BJ (cell line): ENCODE results near the gene ZNF697. TPM values are rescaled to one million over a fixed set of nuclear protein-coding genes. Genes with fewer than 3 reads are reported as not detected.
A peak's percentile ranks its signal among the peaks of the same experiment; 100 is the strongest.

Experiments
- CTCF ChIA-PET: fragments of 350-600 bp; formaldehyde crosslinking; extraction: SDS; loops from one replicate; lab custom pipeline; 2021; ENCODE audit warnings: antibody characterized with exemption, inconsistent platforms; lab: Yijun Ruan, JAX
- POLR2A ChIA-PET: fragments of 300-600 bp; sonication (Branson Sonifier 250); formaldehyde crosslinking; extraction: SDS; loops from one replicate; lab custom pipeline; 2021; ENCODE audit warnings: antibody characterized with exemption; lab: Charles Lee
- DNase-seq: peaks from one replicate; pipeline ENCODE4 v3.0.0-alpha.2; 2011; ENCODE audit warnings: low read depth
- H3K27me3 ChIP-seq: 2 replicates; pipeline ENCODE4 v1.6.0; 2011; ENCODE audit warnings: low read length; ENCODE audit not compliant: control insufficient read depth, insufficient read depth
- H3K36me3 ChIP-seq: 2 replicates; pipeline ENCODE4 v1.5.1; 2011; ENCODE audit warnings: low read length; ENCODE audit not compliant: control insufficient read depth, insufficient read depth
- H3K4me3 ChIP-seq: 2 replicates; pipeline ENCODE4 v1.5.1; 2011; ENCODE audit warnings: low read depth, mild to moderate bottlenecking, control low read depth, low read length
- CTCF ChIP-seq: IDR thresholded peaks from 2 replicates; pipeline ENCODE4 v1.5.1; 2011; ENCODE audit warnings: low read depth, mild to moderate bottlenecking, control low read depth, inconsistent platforms, low read length, moderate library complexity; ENCODE audit not compliant: insufficient read depth
- polyA plus RNA-seq: library from polyadenylated mRNA; depleted of rRNA; stranded (reverse); fragments of >200 nt; gene quantifications from 2 replicates; pipeline ENCODE4 v1.2.3, GENCODE V29; 2011

Gene ZNF697
- polyA plus RNA-seq, 1 experiment = 3.2 TPM

GRCh38 chr1:119680723-119681122 lies 32.7 kb upstream of the ZNF697 start:
- no peak for DNase-seq
- POLR2A ChIA-PET = no interaction called here
- Histone ChIP-seq H3K4me3 (no peak overlapping the region), H3K36me3 (no peaks in the 10 kb centered on the region), H3K27me3 (peaks cover 3% of the 10 kb centered on the region)
- TF ChIP-seq CTCF = no peak
- CTCF ChIA-PET = interaction anchor here (1.2 kb wide), 1 partner anchor 69 kb away, joined by 3 read pairs; no protein-coding TSS in a partner anchor

- ChIA-PET POLR2A (no interaction called here), CTCF (interaction anchor here (1.2 kb wide), 1 partner anchor 69 kb away, joined by 3 read pairs; no protein-coding TSS in a partner anchor)
- H3K4me3 ChIP-seq = no peak overlapping the region
- no peaks in the 10 kb centered on the region for H3K36me3 ChIP-seq
- TF ChIP-seq CTCF = no peak
- peaks cover 3% of the 10 kb centered on the region for H3K27me3 ChIP-seq
- DNase-seq = no peak
Measured at GRCh38 chr1:119680193-119680592, 32.1 kb upstream of the ZNF697 start.

GRCh38 chr1:119679223-119679622 lies 31.2 kb upstream of the ZNF697 start:
- POLR2A ChIA-PET = no interaction called here
- no peaks in the 10 kb centered on the region for H3K36me3 ChIP-seq
- no peak for TF ChIP-seq CTCF
- DNase-seq = no peak
- H3K4me3 ChIP-seq = no peak overlapping the region
- CTCF ChIA-PET = interaction anchor here (1.5 to 2.5 kb wide), 3 partner anchors 15 to 68 kb away, joined by 4 to 12 read pairs (median 8); no protein-coding TSS in a partner anchor
- peaks cover 3% of the 10 kb centered on the region for H3K27me3 ChIP-seq

- CTCF ChIA-PET = interaction anchor here (1.2 to 6.8 kb wide), 12 partner anchors 10 to 133 kb away, joined by 3 to 100 read pairs (median 7); no protein-coding TSS in a partner anchor
- Histone ChIP-seq H3K36me3 (no peaks in the 10 kb centered on the region), H3K27me3 (peaks cover 3% of the 10 kb centered on the region), H3K4me3 (no peak overlapping the region)
- no peak for TF ChIP-seq CTCF
- POLR2A ChIA-PET = no interaction called here
- no peak for DNase-seq
Measured at GRCh38 chr1:119676571-119677206, 28.6 kb upstream of the ZNF697 start.

GRCh38 chr1:119675349-119676345 lies 27.6 kb upstream of the ZNF697 start:
- H3K4me3 ChIP-seq = peak overlapping the region; percentile 37
- DNase-seq = no peak
- POLR2A ChIA-PET = no interaction called here
- peak; percentile 82 for TF ChIP-seq CTCF
- CTCF ChIA-PET = interaction anchor here (0.6 to 6.8 kb wide), 31 partner anchors 8 to 204 kb away, joined by 3 to 100 read pairs (median 6); partner anchors contain the start of genes PHGDH and ZNF697
- peaks cover 1% of the 10 kb centered on the region for H3K27me3 ChIP-seq
- no peaks in the 10 kb centered on the region for H3K36me3 ChIP-seq
